ENCODE data around the gene ANXA11.

DNA sequence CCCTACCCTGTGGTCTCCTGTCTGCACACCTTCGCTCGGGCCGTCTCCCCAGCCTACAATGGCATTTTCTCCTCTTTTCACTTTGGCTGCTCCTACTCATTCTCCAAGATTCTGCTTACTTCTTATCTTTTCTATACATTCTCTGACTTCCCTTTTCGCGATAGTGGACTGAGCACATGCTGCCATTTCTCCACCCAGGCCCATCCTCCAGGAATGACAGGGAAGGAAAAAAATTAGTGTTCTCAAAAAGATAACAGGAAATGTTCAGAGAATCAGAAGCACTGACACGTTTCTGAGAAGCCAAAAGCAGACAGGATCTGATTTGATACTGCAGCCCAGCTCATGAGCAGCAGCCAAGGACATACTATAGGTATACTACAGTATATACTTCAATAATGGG is 6.4 kb upstream of the ANXA11 start:
- TF ChIP-seq, protein P1, sequence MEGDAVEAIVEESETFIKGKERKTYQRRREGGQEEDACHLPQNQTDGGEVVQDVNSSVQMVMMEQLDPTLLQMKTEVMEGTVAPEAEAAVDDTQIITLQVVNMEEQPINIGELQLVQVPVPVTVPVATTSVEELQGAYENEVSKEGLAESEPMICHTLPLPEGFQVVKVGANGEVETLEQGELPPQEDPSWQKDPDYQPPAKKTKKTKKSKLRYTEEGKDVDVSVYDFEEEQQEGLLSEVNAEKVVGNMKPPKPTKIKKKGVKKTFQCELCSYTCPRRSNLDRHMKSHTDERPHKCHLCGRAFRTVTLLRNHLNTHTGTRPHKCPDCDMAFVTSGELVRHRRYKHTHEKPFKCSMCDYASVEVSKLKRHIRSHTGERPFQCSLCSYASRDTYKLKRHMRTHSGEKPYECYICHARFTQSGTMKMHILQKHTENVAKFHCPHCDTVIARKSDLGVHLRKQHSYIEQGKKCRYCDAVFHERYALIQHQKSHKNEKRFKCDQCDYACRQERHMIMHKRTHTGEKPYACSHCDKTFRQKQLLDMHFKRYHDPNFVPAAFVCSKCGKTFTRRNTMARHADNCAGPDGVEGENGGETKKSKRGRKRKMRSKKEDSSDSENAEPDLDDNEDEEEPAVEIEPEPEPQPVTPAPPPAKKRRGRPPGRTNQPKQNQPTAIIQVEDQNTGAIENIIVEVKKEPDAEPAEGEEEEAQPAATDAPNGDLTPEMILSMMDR (IDR thresholded peaks at IDR 0.05), result no peak
- TF ChIP-seq POLR2A (IDR thresholded peaks at IDR 0.05) (no peak), EP300 (IDR thresholded peaks at IDR 0.05) (no peak), POLR2AphosphoS5 (IDR thresholded peaks at IDR 0.05) (no peak)
